ENCODE measurements around the gene PRELID1. TPM values are rescaled to one million over a fixed set of nuclear protein-coding genes. Genes with fewer than 3 reads are reported as not detected.
A peak's percentile ranks its signal among the peaks of the same experiment; 100 is the strongest.

The PRELID1 gene
- polyA plus RNA-seq, 1 experiment, result 245 TPM

GRCh38 chr5:177307544-177308363 is 4.2 kb downstream of the PRELID1 start:
- DNase-seq (ENCODE audit: low read depth), result no peak
- POLR2A ChIA-PET, result no interaction called here
- Histone ChIP-seq H3K27me3 (ENCODE audit: control insufficient read depth, insufficient read depth, low read length) (no peaks in the 10 kb centered on the region), H3K4me3 (ENCODE audit: low read depth, low read length) (no peak overlapping the region), H3K36me3 (ENCODE audit: control insufficient read depth, insufficient read depth, low read length) (peaks cover 12% of the 10 kb centered on the region)
- TF ChIP-seq CTCF (IDR thresholded peaks at IDR 0.05; ENCODE audit: insufficient read depth, low read depth, low read length), result no peak
- CTCF ChIA-PET, result interaction anchor here (1.2 to 6.8 kb wide), 3 partner anchors 146 to 194 kb away, joined by 5 to 38 read pairs (median 34); no protein-coding TSS in a partner anchor

- Histone ChIP-seq H3K36me3 (ENCODE audit: control insufficient read depth, insufficient read depth, low read length) (peaks cover 12% of the 10 kb centered on the region), H3K4me3 (ENCODE audit: low read depth, low read length) (no peak overlapping the region), H3K27me3 (ENCODE audit: control insufficient read depth, insufficient read depth, low read length) (no peaks in the 10 kb centered on the region)
- TF ChIP-seq CTCF (IDR thresholded peaks at IDR 0.05; ENCODE audit: insufficient read depth, low read depth, low read length), result no peak
- ChIA-PET POLR2A (no interaction called here), CTCF (interaction anchor here (1.1 to 6.8 kb wide), 19 partner anchors 10 to 237 kb away, joined by 3 to 38 read pairs (median 6); partner anchors contain the start of gene FGFR4)
- no peak for DNase-seq (ENCODE audit: low read depth)
Observed at GRCh38 chr5:177308740-177309139, 5.1 kb downstream of the PRELID1 start.

GRCh38 chr5:177309351-177310191 is 6.0 kb downstream of the PRELID1 start:
- TF ChIP-seq CTCF (IDR thresholded peaks at IDR 0.05; ENCODE audit: insufficient read depth, low read depth, low read length), result peak; percentile 91
- Histone ChIP-seq H3K27me3 (ENCODE audit: control insufficient read depth, insufficient read depth, low read length) (no peaks in the 10 kb centered on the region), H3K4me3 (ENCODE audit: low read depth, low read length) (no peak overlapping the region), H3K36me3 (ENCODE audit: control insufficient read depth, insufficient read depth, low read length) (peaks cover 12% of the 10 kb centered on the region)
- DNase-seq (ENCODE audit: low read depth), result no peak
- ChIA-PET CTCF (interaction anchor here (0.6 to 6.8 kb wide), 40 partner anchors 8 to 237 kb away, joined by 3 to 38 read pairs (median 4); partner anchors contain the start of genes FGFR4, GRK6 and PDLIM7), POLR2A (interaction anchor here (0.6 to 1.0 kb wide), 2 partner anchors 184 to 188 kb away, joined by 3 to 23 read pairs; partner anchors contain the start of gene PDLIM7)

GRCh38 chr5:177310332-177310731 is 6.7 kb downstream of the PRELID1 start:
- CTCF ChIA-PET, result interaction anchor here (0.6 to 6.8 kb wide), 35 partner anchors 9 to 238 kb away, joined by 3 to 38 read pairs (median 5); partner anchors contain the start of genes FGFR4 and GRK6
- peaks cover 11% of the 10 kb centered on the region for H3K36me3 ChIP-seq (ENCODE audit: control insufficient read depth, insufficient read depth, low read length)
- H3K27me3 ChIP-seq (ENCODE audit: control insufficient read depth, insufficient read depth, low read length), result no peaks in the 10 kb centered on the region
- no peak for TF ChIP-seq CTCF (IDR thresholded peaks at IDR 0.05; ENCODE audit: insufficient read depth, low read depth, low read length)
- H3K4me3 ChIP-seq (ENCODE audit: low read depth, low read length), result no peak overlapping the region
- POLR2A ChIA-PET, result interaction anchor here (1.0 kb wide), 1 partner anchor 187 kb away, joined by 3 read pairs; the partner anchor contains the start of gene PDLIM7
- no peak for DNase-seq (ENCODE audit: low read depth)
